SK-N-SH (cell line): ENCODE results near the gene SIX5. TPM values are rescaled to one million over a fixed set of nuclear protein-coding genes. Genes with fewer than 3 reads are reported as not detected.

Source experiments
- CTCF ChIA-PET: fragments of 300-600, 350-600 bp; formaldehyde crosslinking; extraction: SDS; loops from one replicate; lab custom pipeline; 2021; lab: Yijun Ruan, JAX
- POLR2A ChIA-PET: fragments of 350-600 bp; sonication (Branson Sonifier 250); formaldehyde crosslinking; extraction: SDS; loops from one replicate; lab custom pipeline; 2020; ENCODE audit warnings: antibody characterized with exemption, inconsistent platforms; lab: Yijun Ruan, JAX
- DNase-seq: peaks from one replicate; pipeline ENCODE4 v3.0.0; 2012
- H2AFZ ChIP-seq: fragments of 200-600 bp; sonication (generic); 2 replicates; pipeline ENCODE4 v1.8.1; 2016; ENCODE audit warnings: antibody characterized with exemption, mild to moderate bottlenecking, low read depth
- H3F3A ChIP-seq: fragments of 200-600 bp; sonication (generic); replicated peaks from 2 replicates; pipeline ENCODE3; 2016; ENCODE audit warnings: antibody characterized with exemption, mild to moderate bottlenecking; ENCODE audit not compliant: insufficient read depth
- H3K27ac ChIP-seq, 2 experiments: fragments of 200-500 bp in 1 of 2; fragments of 200-600 bp in 1 of 2; sonication (Bioruptor generic) in 1 of 2; sonication (generic), shearing (Covaris generic) in 1 of 2; 2 replicates each; pipeline versions ENCODE4 v1.5.1 to v1.6.1; 2014 to 2016; ENCODE audit warnings: low read depth in 2 of 2, inconsistent platforms in 1 of 2, low read length in 1 of 2, mild to moderate bottlenecking in 1 of 2, mixed read lengths in 1 of 2
- H3K27me3 ChIP-seq: fragments of 200-600 bp; sonication (generic), shearing (Covaris generic); 2 replicates; pipeline ENCODE4 v1.6.1; 2016; ENCODE audit warnings: mixed run types; ENCODE audit not compliant: insufficient read depth
- H3K36me3 ChIP-seq, 2 experiments: fragments of 200-500 bp in 1 of 2; fragments of 200-600 bp in 1 of 2; sonication (Bioruptor generic) in 1 of 2; sonication (generic) in 1 of 2; replicated peaks in 1 of 2; 2 replicates each; pipeline versions ENCODE3 to v1.5.1; 2014 to 2016; ENCODE audit warnings: low read length in 1 of 2, mild to moderate bottlenecking in 1 of 2; ENCODE audit not compliant: insufficient read depth in 2 of 2, control insufficient read depth in 1 of 2
- H3K4me1 ChIP-seq, 2 experiments: fragments of 200-500 bp in 1 of 2; fragments of 200-600 bp in 1 of 2; sonication (Bioruptor generic) in 1 of 2; sonication (generic), shearing (Covaris generic) in 1 of 2; 2 replicates each; pipeline versions ENCODE4 v1.5.1 to v1.6.1; 2014 to 2016; ENCODE audit warnings: low read depth in 1 of 2, low read length in 1 of 2, mixed run types in 1 of 2; ENCODE audit not compliant: insufficient read depth in 2 of 2, control insufficient read depth in 1 of 2
- H3K4me2 ChIP-seq: fragments of 200-600 bp; sonication (generic), shearing (Covaris generic); 2 replicates; pipeline ENCODE4 v1.6.1; 2017; ENCODE audit warnings: mixed run types
- H3K4me3 ChIP-seq, 2 experiments: fragments of 200-500 bp in 1 of 2; fragments of 200-600 bp in 1 of 2; sonication (Bioruptor generic) in 1 of 2; sonication (generic), shearing (Covaris generic) in 1 of 2; 2 replicates each; pipeline versions ENCODE4 v1.5.1 to v1.8.1; 2014 to 2016; ENCODE audit warnings: low read depth in 2 of 2, inconsistent platforms in 1 of 2, low read length in 1 of 2, mild to moderate bottlenecking in 1 of 2, mixed read lengths in 1 of 2, moderate library complexity in 1 of 2
- H3K79me2 ChIP-seq: fragments of 200-600 bp; sonication (generic); 2 replicates; pipeline ENCODE4 v1.8.1; 2017; ENCODE audit warnings: mild to moderate bottlenecking; ENCODE audit not compliant: insufficient read depth
- H3K9ac ChIP-seq: fragments of 200-600 bp; sonication (generic); 2 replicates; pipeline ENCODE4 v1.6.1; 2017; ENCODE audit warnings: mixed run types
- H3K9me2 ChIP-seq: fragments of 200-600 bp; sonication (generic); 2 replicates; pipeline ENCODE4 v1.6.1; 2017; ENCODE audit warnings: mixed run types
- H3K9me3 ChIP-seq: fragments of 200-600 bp; sonication (generic); 2 replicates; pipeline ENCODE4 v1.6.1; 2017; ENCODE audit warnings: mixed run types, mild to moderate bottlenecking, moderate library complexity
- H4K20me1 ChIP-seq: fragments of 200-600 bp; sonication (generic); 2 replicates; pipeline ENCODE4 v1.6.1; 2017; ENCODE audit warnings: mild to moderate bottlenecking, mixed run types; ENCODE audit not compliant: insufficient read depth
- CTCF ChIP-seq: fragments of 200-600 bp; sonication (generic); IDR thresholded peaks from 2 replicates; pipeline ENCODE4 v1.6.1; 2017; ENCODE audit warnings: antibody characterized with exemption, mild to moderate bottlenecking, moderate library complexity
- ELF1 ChIP-seq: IDR thresholded peaks from 2 replicates; pipeline ENCODE4 v1.4.0; 2012
- EZH2phosphoT487 ChIP-seq: fragments of 200-600 bp; sonication (generic); IDR thresholded peaks from 2 replicates; pipeline ENCODE4 v1.6.1; 2017; ENCODE audit warnings: low read depth, mixed run types, mild to moderate bottlenecking, antibody characterized with exemption, moderate library complexity, borderline replicate concordance
- FOSL2 ChIP-seq: IDR thresholded peaks from 2 replicates; pipeline ENCODE4 v1.4.0; 2012; ENCODE audit warnings: low read depth, mild to moderate bottlenecking, moderate library complexity, borderline replicate concordance
- FOXJ3 ChIP-seq: sonication (generic); formaldehyde crosslinking; IDR thresholded peaks from 2 replicates; pipeline ENCODE4 v1.5.1; 2020; ENCODE audit warnings: mild to moderate bottlenecking, missing genetic modification reagents
- GABPA ChIP-seq: IDR thresholded peaks from 2 replicates; pipeline ENCODE4 v1.4.0; 2012; ENCODE audit warnings: low read depth, mild to moderate bottlenecking
- JUND ChIP-seq: IDR thresholded peaks from 2 replicates; pipeline ENCODE4 v1.4.0; 2012
- MAX ChIP-seq: IDR thresholded peaks from 2 replicates; pipeline ENCODE4 v1.4.0; 2012; ENCODE audit warnings: low read depth
- MEF2A ChIP-seq: IDR thresholded peaks from 2 replicates; pipeline ENCODE4 v1.4.0; 2012; ENCODE audit warnings: low read depth, borderline replicate concordance
- MXI1 ChIP-seq: IDR thresholded peaks from 2 replicates; pipeline ENCODE4 v1.6.1; 2012; ENCODE audit warnings: mild to moderate bottlenecking, low read depth, low read length, improper control_type of control experiment
- NRF1 ChIP-seq: IDR thresholded peaks from 2 replicates; pipeline ENCODE4 v1.6.1; 2012; ENCODE audit warnings: low read depth, mild to moderate bottlenecking, low read length
- POLR2AphosphoS5 ChIP-seq: IDR thresholded peaks from 2 replicates; pipeline ENCODE4 v1.6.1; 2012; ENCODE audit warnings: low read depth, low read length
- RAD21 ChIP-seq: IDR thresholded peaks from 2 replicates; pipeline ENCODE4 v1.6.1; 2012; ENCODE audit warnings: mild to moderate bottlenecking, low read length
- REST ChIP-seq: IDR thresholded peaks from 2 replicates; pipeline ENCODE4 v1.6.1; 2012; ENCODE audit warnings: mild to moderate bottlenecking, low read depth, low read length, moderate library complexity
- RFX5 ChIP-seq: IDR thresholded peaks from 2 replicates; pipeline ENCODE4 v1.6.1; 2012; ENCODE audit warnings: mild to moderate bottlenecking, improper control_type of control experiment, low read length
- SIN3A ChIP-seq: IDR thresholded peaks from 2 replicates; pipeline ENCODE4 v1.6.1; 2012; ENCODE audit warnings: low read depth, mild to moderate bottlenecking, low read length, moderate library complexity, borderline replicate concordance
- TEAD4 ChIP-seq: IDR thresholded peaks from 2 replicates; pipeline ENCODE4 v1.4.0; 2012; ENCODE audit warnings: mild to moderate bottlenecking, borderline replicate concordance; ENCODE audit not compliant: insufficient read depth
- USF1 ChIP-seq: IDR thresholded peaks from 2 replicates; pipeline ENCODE4 v1.4.0; 2012; ENCODE audit warnings: low read depth, borderline replicate concordance
- ZBTB33 ChIP-seq: IDR thresholded peaks from 2 replicates; pipeline ENCODE4 v1.4.0; 2012; ENCODE audit warnings: low read depth, borderline replicate concordance
- WGBS: methylation state at CpG from one replicate; pipeline ENCODE4 v1.1.6; 2017; ENCODE audit warnings: low lambda C conversion rate; 5-methylcytosine and 5-hydroxymethylcytosine counted together
- polyA plus RNA-seq, 3 experiments: library from polyadenylated mRNA; depleted of rRNA; stranded (reverse); fragments of >200 nt; gene quantifications; 2 replicates each; pipeline ENCODE4 v1.2.3, GENCODE V29; 2012

SIX5 gene
- polyA plus RNA-seq, 1 of the 3 experiments (the other 2 are of a cell fraction), result 8.4 TPM

GRCh38 chr19:45778010-45778661 lies 9.1 kb upstream of the SIX5 start (continued):
- TF ChIP-seq ZBTB33 (no peak), FOXJ3 (CRISPR knock-in tag) (no peak), FOSL2 (no peak), NRF1 (no peak), JUND (no peak), MEF2A (no peak)
- TF ChIP-seq, all 33 proteins: peak for 0

GRCh38 chr19:45777395-45777961 lies 8.4 kb upstream of the SIX5 start:
- Histone ChIP-seq H3K4me2 (no peak overlapping the region), H2AFZ (no peak overlapping the region), H3K27me3 (no peaks in the 10 kb centered on the region), H3K4me3 (no peak overlapping the region), H3K9me2 (no peaks in the 10 kb centered on the region), H3K27ac (no peak overlapping the region), H3K79me2 (peaks cover 27% of the 10 kb centered on the region), H4K20me1 (0 out of 2 replicates have a peak, but pooled peaks cover 8% of the 10 kb centered on the region), H3K4me1 (peaks cover 7 to 18% of the 10 kb centered on the region in 2 experiments; a peak in 2 of 4 replicates), H3F3A (peaks cover 27% of the 10 kb centered on the region), H3K9me3 (no peaks in the 10 kb centered on the region), H3K36me3 (peaks cover 25 to 45% of the 10 kb centered on the region in 2 experiments), H3K9ac (no peak overlapping the region)
- 96% methylated on average over 13 of the region's 34 CpGs for WGBS
- CTCF ChIA-PET, result interaction anchor here (0.9 to 1.9 kb wide), 2 partner anchors 22 to 39 kb away, joined by 3 to 5 read pairs; no protein-coding TSS in a partner anchor
- DNase-seq, result no peak
- POLR2A ChIA-PET, result no interaction called here
- TF ChIP-seq SIN3A, result no peak
- TF ChIP-seq EZH2phosphoT487, result no peak
- no peak for TF ChIP-seq FOSL2
- no peak for TF ChIP-seq ZBTB33
- TF ChIP-seq RAD21, result no peak
- no peak for TF ChIP-seq ELF1
- TF ChIP-seq TEAD4, result no peak
- no peak for TF ChIP-seq MAX
- no peak for TF ChIP-seq RFX5
- no peak for TF ChIP-seq MXI1
- no peak for TF ChIP-seq GABPA
- TF ChIP-seq REST, result no peak
- TF ChIP-seq POLR2AphosphoS5, result no peak
- no peak for TF ChIP-seq NRF1
- TF ChIP-seq USF1, result no peak
- TF ChIP-seq CTCF, result no peak
